Right atrium auricular region (tissue), 2 donors: ENCODE measurements around the gene ARL5A. TPM values are rescaled to one million over a fixed set of nuclear protein-coding genes. Genes with fewer than 3 reads are reported as not detected.
A peak's percentile ranks its signal among the peaks of the same experiment; 100 is the strongest.

Experiments used
- DNase-seq: peaks from one replicate; pipeline ENCODE4 v3.0.0-alpha.2; 2019; ENCODE audit warnings: low spot score
- H3K27ac ChIP-seq, 2 donors: fragments of 200-600 bp; sonication (generic); 1 replicate in 1 of 2; 2 replicates in 1 of 2; pipeline ENCODE4 v1.5.1; 2016 to 2019
- H3K27me3 ChIP-seq, 2 donors: fragments of 200-600 bp; sonication (generic); one replicate each; pipeline versions ENCODE4 v1.5.1 to v1.6.0; 2017 to 2019
- H3K36me3 ChIP-seq: fragments of 200-600 bp; sonication (generic); one replicate; pipeline ENCODE4 v1.5.1; 2016
- H3K4me1 ChIP-seq, 2 donors: fragments of 200-600 bp; sonication (generic); one replicate each; pipeline versions ENCODE4 v1.5.1 to v1.6.0; 2017 to 2019
- H3K4me3 ChIP-seq, 2 donors: fragments of 200-600 bp; sonication (generic); 1 replicate in 1 of 2; 2 replicates in 1 of 2; pipeline ENCODE4 v1.5.1; 2017 to 2019; ENCODE audit warnings: mild to moderate bottlenecking in 1 of 2, moderate library complexity in 1 of 2
- H3K9me3 ChIP-seq, 2 donors: fragments of 200-600 bp; sonication (generic); one replicate each; pipeline ENCODE4 v1.5.1; 2019
- CTCF ChIP-seq, 2 donors: fragments of 200-600 bp; sonication (generic); IDR thresholded peaks; one replicate each; pipeline ENCODE4 v1.5.1; 2019; ENCODE audit warnings: antibody characterized with exemption in 2 of 2
- total RNA-seq, 2 donors: library from RNA; depleted of rRNA; stranded (reverse); fragments of >200 nt; gene quantifications; one replicate each; pipeline ENCODE4 v1.1.0, GENCODE V29; 2016

The ARL5A gene
- total RNA-seq, 2 donors from 2014 or later: 69.3 to 82.1 TPM

GRCh38 chr2:151810489-151810888 lies 17.7 kb downstream of the ARL5A start:
- no peak overlapping the region for H3K27ac ChIP-seq
- H3K4me1 ChIP-seq: peaks cover 0 to 11% of the 10 kb centered on the region in 2 donors
- no peak for TF ChIP-seq CTCF (IDR thresholded peaks at IDR 0.05)
- H3K27me3 ChIP-seq: no peaks in the 10 kb centered on the region
- no peaks in the 10 kb centered on the region for H3K9me3 ChIP-seq
- H3K4me3 ChIP-seq: no peak overlapping the region
- peaks cover 56% of the 10 kb centered on the region for H3K36me3 ChIP-seq
- DNase-seq: no peak

- H3K27me3 ChIP-seq: no peaks in the 10 kb centered on the region
- peaks cover 63% of the 10 kb centered on the region for H3K36me3 ChIP-seq
- no peak overlapping the region for H3K4me3 ChIP-seq
- H3K4me1 ChIP-seq: peaks cover 0 to 11% of the 10 kb centered on the region in 2 donors
- H3K9me3 ChIP-seq: no peaks in the 10 kb centered on the region
- DNase-seq: no peak
- H3K27ac ChIP-seq: no peak overlapping the region
- TF ChIP-seq CTCF (IDR thresholded peaks at IDR 0.05): no peak
Observed at GRCh38 chr2:151809073-151809383, 19.2 kb downstream of the ARL5A start.

GRCh38 chr2:151808258-151809072 lies 19.8 kb downstream of the ARL5A start:
- peak; percentile 43 to 63 for TF ChIP-seq CTCF (IDR thresholded peaks at IDR 0.05)
- Histone ChIP-seq H3K27me3 (no peaks in the 10 kb centered on the region), H3K4me3 (no peak overlapping the region), H3K27ac (no peak overlapping the region), H3K4me1 (peaks cover 0 to 11% of the 10 kb centered on the region in 2 donors), H3K9me3 (no peaks in the 10 kb centered on the region), H3K36me3 (peaks cover 58% of the 10 kb centered on the region)
- no peak for DNase-seq

- no peak for TF ChIP-seq CTCF (IDR thresholded peaks at IDR 0.05)
- Histone ChIP-seq H3K27me3 (no peaks in the 10 kb centered on the region), H3K9me3 (no peaks in the 10 kb centered on the region), H3K36me3 (peaks cover 45% of the 10 kb centered on the region), H3K4me1 (peaks cover 0 to 11% of the 10 kb centered on the region in 2 donors), H3K4me3 (no peak overlapping the region), H3K27ac (no peak overlapping the region)
- no peak for DNase-seq
Observed at GRCh38 chr2:151805961-151806360, 22.3 kb downstream of the ARL5A start.

- Histone ChIP-seq H3K9me3 (no peaks in the 10 kb centered on the region), H3K36me3 (peaks cover 38% of the 10 kb centered on the region), H3K4me3 (no peak overlapping the region), H3K4me1 (peaks cover 0 to 11% of the 10 kb centered on the region in 2 donors), H3K27ac (no peak overlapping the region), H3K27me3 (no peaks in the 10 kb centered on the region)
- no peak for DNase-seq
- no peak for TF ChIP-seq CTCF (IDR thresholded peaks at IDR 0.05)
Observed at GRCh38 chr2:151805343-151805742, 22.9 kb downstream of the ARL5A start.

GRCh38 chr2:151803811-151804210 lies 24.4 kb downstream of the ARL5A start:
- no peak for TF ChIP-seq CTCF (IDR thresholded peaks at IDR 0.05)
- no peak for DNase-seq
- no peaks in the 10 kb centered on the region for H3K9me3 ChIP-seq
- peaks cover 34% of the 10 kb centered on the region for H3K36me3 ChIP-seq
- H3K4me1 ChIP-seq: peaks cover 0 to 11% of the 10 kb centered on the region in 2 donors
- H3K27me3 ChIP-seq: no peaks in the 10 kb centered on the region
- H3K27ac ChIP-seq: no peak overlapping the region
- H3K4me3 ChIP-seq: no peak overlapping the region
